GM12874 (cell line): ENCODE measurements around the gene KRTAP4-8.

Source experiments
- CTCF ChIP-seq: IDR thresholded peaks from 2 replicates; pipeline ENCODE4 v1.5.1; 2011; ENCODE audit warnings: low read depth, mild to moderate bottlenecking, control low read depth, low read length, moderate library complexity; ENCODE audit not compliant: insufficient read depth

KRTAP4-8 gene

GRCh38 chr17:41065829-41066624, 31.9 kb downstream of the KRTAP4-8 start, which contains the start of gene KRTAP2-4:
Gene KRTAP2-4 (minus strand): TSS chr17:41065879. CDS start chr17:41065845, 34 bp downstream.
- no peak for TF ChIP-seq CTCF

- no peak for TF ChIP-seq CTCF
These were observed 33.6 kb downstream of the KRTAP4-8 start for GRCh38 chr17:41064301-41064700.

GRCh38 chr17:41063449-41063848, 34.5 kb downstream of the KRTAP4-8 start:
- no peak for TF ChIP-seq CTCF

- no peak for TF ChIP-seq CTCF
These were observed 36.0 kb downstream of the KRTAP4-8 start for GRCh38 chr17:41061964-41062363.

GRCh38 chr17:41060052-41060604, 37.8 kb downstream of the KRTAP4-8 start, which contains the start of gene KRTAP2-3:
Gene KRTAP2-3 (minus strand): TSS chr17:41060114. CDS start chr17:41060050, 64 bp downstream.
- no peak for TF ChIP-seq CTCF

GRCh38 chr17:41058741-41059140, 39.2 kb downstream of the KRTAP4-8 start:
- no peak for TF ChIP-seq CTCF

- no peak for TF ChIP-seq CTCF
These were observed 40.4 kb downstream of the KRTAP4-8 start for GRCh38 chr17:41057547-41057946.
